ENCODE data around the gene RCAN2. TPM values are rescaled to one million over a fixed set of nuclear protein-coding genes. Genes with fewer than 3 reads are reported as not detected.

The RCAN2 gene
- total and polyA plus RNA-seq, 2 experiments from 2014 or later, result 44.9 to 55.6 TPM

GRCh38 chr6:46306431-46306830, 184.8 kb downstream of the RCAN2 start:
- no peak for DNase-seq (ENCODE audit: low read depth in 1 of 2, low spot score in 1 of 2)
- Histone ChIP-seq H3K36me3 (no peaks in the 10 kb centered on the region), H3K9me3 (ENCODE audit: low read depth) (no peaks in the 10 kb centered on the region), H3K27ac (no peak overlapping the region), H3K4me1 (ENCODE audit: low read depth) (peaks cover 3% of the 10 kb centered on the region), H3K4me3 (no peak overlapping the region), H3K27me3 (no peaks in the 10 kb centered on the region)
- TF ChIP-seq CTCF (IDR thresholded peaks at IDR 0.05; ENCODE audit: low read depth, low read length), result no peak

GRCh38 chr6:46305833-46306232, 185.4 kb downstream of the RCAN2 start:
- TF ChIP-seq CTCF (IDR thresholded peaks at IDR 0.05; ENCODE audit: low read depth, low read length), result no peak
- Histone ChIP-seq H3K9me3 (ENCODE audit: low read depth) (no peaks in the 10 kb centered on the region), H3K4me3 (no peak overlapping the region), H3K27me3 (no peaks in the 10 kb centered on the region), H3K27ac (no peak overlapping the region), H3K36me3 (no peaks in the 10 kb centered on the region), H3K4me1 (ENCODE audit: low read depth) (peaks cover 3% of the 10 kb centered on the region)
- DNase-seq (ENCODE audit: low read depth in 1 of 2, low spot score in 1 of 2), result no peak

- no peaks in the 10 kb centered on the region for H3K9me3 ChIP-seq (ENCODE audit: low read depth)
- no peak overlapping the region for H3K27ac ChIP-seq
- no peak overlapping the region for H3K4me3 ChIP-seq
- peaks cover 3% of the 10 kb centered on the region for H3K4me1 ChIP-seq (ENCODE audit: low read depth)
- no peaks in the 10 kb centered on the region for H3K27me3 ChIP-seq
- H3K36me3 ChIP-seq, result no peaks in the 10 kb centered on the region
- no peak for TF ChIP-seq CTCF (IDR thresholded peaks at IDR 0.05; ENCODE audit: low read depth, low read length)
- DNase-seq (ENCODE audit: low read depth in 1 of 2, low spot score in 1 of 2), result no peak
Measured at GRCh38 chr6:46305236-46305635, 186.0 kb downstream of the RCAN2 start.

GRCh38 chr6:46302816-46303215, 188.4 kb downstream of the RCAN2 start:
- Histone ChIP-seq H3K4me1 (ENCODE audit: low read depth) (peaks cover 3% of the 10 kb centered on the region), H3K36me3 (no peaks in the 10 kb centered on the region), H3K4me3 (no peak overlapping the region), H3K27me3 (no peaks in the 10 kb centered on the region), H3K9me3 (ENCODE audit: low read depth) (no peaks in the 10 kb centered on the region), H3K27ac (no peak overlapping the region)
- no peak for TF ChIP-seq CTCF (IDR thresholded peaks at IDR 0.05; ENCODE audit: low read depth, low read length)
- no peak for DNase-seq (ENCODE audit: low read depth in 1 of 2, low spot score in 1 of 2)

- no peak overlapping the region for H3K27ac ChIP-seq
- no peak for TF ChIP-seq CTCF (IDR thresholded peaks at IDR 0.05; ENCODE audit: low read depth, low read length)
Measured at GRCh38 chr6:46302176-46302575, 189.1 kb downstream of the RCAN2 start.

GRCh38 chr6:46299253-46299652, 192.0 kb downstream of the RCAN2 start:
- DNase-seq (ENCODE audit: low read depth in 1 of 2, low spot score in 1 of 2), result no peak
- Histone ChIP-seq H3K4me3 (no peak overlapping the region), H3K36me3 (no peaks in the 10 kb centered on the region), H3K9me3 (ENCODE audit: low read depth) (no peaks in the 10 kb centered on the region), H3K4me1 (ENCODE audit: low read depth) (peaks cover 14% of the 10 kb centered on the region), H3K27ac (no peak overlapping the region), H3K27me3 (no peaks in the 10 kb centered on the region)
- no peak for TF ChIP-seq CTCF (IDR thresholded peaks at IDR 0.05; ENCODE audit: low read depth, low read length)

More at GRCh38 chr6:46302176-46302575, 189.1 kb downstream of the RCAN2 start:
- Histone ChIP-seq H3K27me3 (no peaks in the 10 kb centered on the region), H3K36me3 (no peaks in the 10 kb centered on the region), H3K4me3 (no peak overlapping the region), H3K4me1 (ENCODE audit: low read depth) (peaks cover 5% of the 10 kb centered on the region), H3K9me3 (ENCODE audit: low read depth) (no peaks in the 10 kb centered on the region)
- DNase-seq (ENCODE audit: low read depth in 1 of 2, low spot score in 1 of 2), result no peak
